ENCODE results near the gene SBNO2.
A peak's percentile ranks its signal among the peaks of the same experiment; 100 is the strongest.
"Not testable (repeated sequence)": the region's sequence is repeated elsewhere in the genome, so short reads cannot be mapped to it uniquely, and the experiment has no call there.

The SBNO2 gene

GRCh38 chr19:1139126-1139525 is 34.9 kb downstream of the SBNO2 start:
- no peak for DNase-seq (ENCODE audit: low read depth in 1 of 2, low spot score in 1 of 2)

- DNase-seq (ENCODE audit: low read depth in 1 of 2, low spot score in 1 of 2) = no peak
Measured at GRCh38 chr19:1138121-1138520, 35.9 kb downstream of the SBNO2 start.

GRCh38 chr19:1136621-1137317 is 37.3 kb downstream of the SBNO2 start:
- DNase-seq (ENCODE audit: low read depth in 1 of 2, low spot score in 1 of 2) = no peak

- no peak for DNase-seq (ENCODE audit: low read depth in 1 of 2, low spot score in 1 of 2)
Measured at GRCh38 chr19:1136201-1136600, 37.9 kb downstream of the SBNO2 start.

GRCh38 chr19:1135454-1135853 is 38.6 kb downstream of the SBNO2 start:
- no peak for DNase-seq (ENCODE audit: low read depth in 1 of 2, low spot score in 1 of 2)

GRCh38 chr19:1134431-1134830 is 39.6 kb downstream of the SBNO2 start:
- DNase-seq (ENCODE audit: low read depth in 1 of 2, low spot score in 1 of 2) = no peak

- peak; percentile 56 to 81 for DNase-seq (ENCODE audit: low read depth in 1 of 2, low spot score in 1 of 2)
Measured at GRCh38 chr19:1133471-1133929, 40.6 kb downstream of the SBNO2 start.

GRCh38 chr19:1132552-1133383 is 41.3 kb downstream of the SBNO2 start:
- DNase-seq (ENCODE audit: low read depth in 1 of 2, low spot score in 1 of 2) = no peak

- peak; percentile 64 to 85 for DNase-seq (ENCODE audit: low read depth in 1 of 2, low spot score in 1 of 2)
Measured at GRCh38 chr19:1131718-1132551, 42.1 kb downstream of the SBNO2 start.

GRCh38 chr19:1130771-1131717 is 43.0 kb downstream of the SBNO2 start:
- peak; percentile 37 to 44 for DNase-seq (ENCODE audit: low read depth in 1 of 2, low spot score in 1 of 2)

GRCh38 chr19:1129535-1129934 is 44.5 kb downstream of the SBNO2 start:
- no peak for DNase-seq (ENCODE audit: low read depth in 1 of 2, low spot score in 1 of 2)

GRCh38 chr19:1129084-1129483 is 45.0 kb downstream of the SBNO2 start:
- not testable (repeated sequence) for DNase-seq (ENCODE audit: low read depth in 1 of 2, low spot score in 1 of 2)

- DNase-seq (ENCODE audit: low read depth in 1 of 2, low spot score in 1 of 2) = no peak
Measured at GRCh38 chr19:1128106-1128505, 46.0 kb downstream of the SBNO2 start.

GRCh38 chr19:1126984-1127760 is 46.9 kb downstream of the SBNO2 start:
- DNase-seq (ENCODE audit: low read depth in 1 of 2, low spot score in 1 of 2) = no peak

- DNase-seq (ENCODE audit: low read depth in 1 of 2, low spot score in 1 of 2) = no peak
Measured at GRCh38 chr19:1125601-1126467, 48.2 kb downstream of the SBNO2 start.

- DNase-seq (ENCODE audit: low read depth in 1 of 2, low spot score in 1 of 2) = no peak
Measured at GRCh38 chr19:1123885-1124677, 50.0 kb downstream of the SBNO2 start.

- DNase-seq (ENCODE audit: low read depth in 1 of 2, low spot score in 1 of 2) = no peak
Measured at GRCh38 chr19:1123381-1123780, 50.7 kb downstream of the SBNO2 start.

GRCh38 chr19:1122972-1123363 is 51.1 kb downstream of the SBNO2 start:
- DNase-seq (ENCODE audit: low read depth in 1 of 2, low spot score in 1 of 2) = no peak
